Panc1 (cell line): ENCODE results near the gene PIK3CD. TPM values are rescaled to one million over a fixed set of nuclear protein-coding genes. Genes with fewer than 3 reads are reported as not detected.
"Not testable (repeated sequence)": the region's sequence is repeated elsewhere in the genome, so short reads cannot be mapped to it uniquely, and the experiment has no call there.

ENCODE experiments used
- ATAC-seq: fragments of 200-7000 bp; cut with Tn5 transposase; 2 replicates; pipeline ENCODE4 v1.9.1; 2020; ENCODE audit warnings: mild to moderate bottlenecking, moderate library complexity
- BruUV-seq: library from RNA; stranded (reverse); fragments of 400-500 nt; replicated peaks from 2 replicates; lab custom pipeline; 2021; lab: Mats Ljungman, UMichigan
- CTCF ChIA-PET: fragments of 300-600 bp; sonication (Branson Sonifier 250); formaldehyde crosslinking; loops from one replicate; lab custom pipeline; 2022; ENCODE audit warnings: antibody characterized with exemption; lab: Charles Lee
- POLR2A ChIA-PET: fragments of 300-600 bp; sonication (Branson Sonifier 250); formaldehyde crosslinking; loops from one replicate; lab custom pipeline; 2022; ENCODE audit warnings: antibody characterized with exemption; lab: Charles Lee
- DNase-seq: peaks from one replicate; pipeline ENCODE4 v3.0.0-alpha.2; 2010; ENCODE audit warnings: low read depth, low spot score
- H3K27ac ChIP-seq: 2 replicates; pipeline ENCODE4 v1.5.1; 2011; ENCODE audit warnings: mild to moderate bottlenecking, low read length, inconsistent platforms
- H3K27me3 ChIP-seq: fragments of 200-500 bp; sonication (Bioruptor generic); 2 replicates; pipeline ENCODE4 v1.6.0; 2014; ENCODE audit warnings: low read length, inconsistent platforms; ENCODE audit not compliant: control insufficient read depth, insufficient read depth
- H3K36me3 ChIP-seq: fragments of 200-500 bp; sonication (Bioruptor generic); 2 replicates; pipeline ENCODE4 v1.5.1; 2014; ENCODE audit warnings: inconsistent platforms, mild to moderate bottlenecking, low read length, moderate library complexity; ENCODE audit not compliant: control insufficient read depth, insufficient read depth
- H3K4me1 ChIP-seq: 2 replicates; pipeline ENCODE4 v1.5.1; 2011; ENCODE audit warnings: inconsistent platforms, mild to moderate bottlenecking, low read length, moderate library complexity; ENCODE audit not compliant: control insufficient read depth, insufficient read depth
- H3K4me3 ChIP-seq, 2 experiments: 2 replicates each; pipeline ENCODE4 v1.5.1; 2011 to 2012; ENCODE audit warnings: low read depth in 2 of 2, low read length in 2 of 2, mild to moderate bottlenecking in 2 of 2, inconsistent platforms in 1 of 2, moderate library complexity in 1 of 2
- H3K9me3 ChIP-seq: fragments of 200-500 bp; sonication (Bioruptor generic); 2 replicates; pipeline ENCODE4 v1.5.1; 2014; ENCODE audit warnings: low read depth, mild to moderate bottlenecking, inconsistent platforms, low read length, moderate library complexity; ENCODE audit not compliant: control insufficient read depth, insufficient read depth
- POLR2AphosphoS5 ChIP-seq: IDR thresholded peaks from 2 replicates; pipeline ENCODE4 v1.6.1; 2012; ENCODE audit warnings: mild to moderate bottlenecking, low read depth, low read length, moderate library complexity
- SIN3A ChIP-seq: IDR thresholded peaks from 2 replicates; pipeline ENCODE4 v1.6.1; 2012; ENCODE audit warnings: low read depth, mild to moderate bottlenecking, low read length, moderate library complexity, borderline replicate concordance; ENCODE audit not compliant: insufficient read depth
- TCF7L2 ChIP-seq: IDR thresholded peaks from 2 replicates; pipeline ENCODE4 v1.6.1; 2011; ENCODE audit warnings: mild to moderate bottlenecking, low read depth, low read length, inconsistent platforms
- in situ Hi-C: cut with HindIII; loops from 2 replicates; pipeline ENCODE4 v1.10.0; 2016; ENCODE audit warnings: low sequenced_read_pairs, low pct_unique_long_range_greater_than_20kb
- intact Hi-C: fragments of 100-400 bp; cut with micrococcal nuclease; formaldehyde crosslinking; loops from one replicate; pipeline ENCODE4 v1.10.0; 2022; ENCODE audit not compliant: unreplicated experiment
- total RNA-seq: library from RNA; stranded (reverse); gene quantifications from one replicate; pipeline ENCODE4 v1.2.1, GENCODE V29; 2021; ENCODE audit not compliant: unreplicated experiment
- TF ChIP-seq, protein P1 (sequence below): fragments of 450-650 bp; IDR thresholded peaks from 2 replicates; pipeline ENCODE4 v1.5.1; 2017; ENCODE audit warnings: mild to moderate bottlenecking
- TF ChIP-seq, protein P2 (sequence below), 2 experiments: IDR thresholded peaks; 2 replicates each; pipeline ENCODE4 v1.6.1; 2011 to 2012; ENCODE audit warnings: low read depth in 2 of 2, control low read depth in 1 of 2, low read length in 1 of 2, mild to moderate bottlenecking in 1 of 2, moderate library complexity in 1 of 2; ENCODE audit not compliant: insufficient read depth in 1 of 2

Gene PIK3CD
- total RNA-seq, 1 experiment from 2014 or later = 12.5 TPM

DNA sequence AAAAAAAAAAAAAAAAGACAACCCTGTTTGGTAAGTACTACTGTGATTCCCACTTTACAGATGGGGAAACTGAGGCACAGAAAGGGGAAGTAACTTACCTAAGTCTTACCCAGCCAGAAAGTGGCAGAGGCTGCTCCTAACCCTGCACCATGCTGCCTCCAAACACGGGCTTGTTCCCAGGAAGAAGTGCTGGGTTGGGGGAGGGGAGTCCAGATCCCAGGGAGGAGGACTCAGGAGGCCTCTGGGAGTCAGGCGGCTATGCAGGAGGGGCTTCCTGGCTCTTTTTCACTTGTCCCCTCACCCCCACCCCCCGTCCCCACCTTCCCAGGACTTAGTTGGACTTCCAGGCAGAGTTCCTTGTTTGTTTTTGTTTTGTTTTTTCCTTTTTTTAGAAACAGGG, 23.9 kb downstream of the PIK3CD start:
- in situ Hi-C loops = no loop called here
- CTCF ChIA-PET = interaction anchor here (0.7 kb wide), 1 partner anchor 195 kb away, joined by 9 read pairs; no protein-coding TSS in a partner anchor
- POLR2A ChIA-PET = interaction anchor here (0.7 kb wide), 1 partner anchor 16 kb away, joined by 6 read pairs; no protein-coding TSS in a partner anchor
- TF ChIP-seq TCF7L2 = no peak
- TF ChIP-seq POLR2AphosphoS5 = no peak
- TF ChIP-seq, protein P1, sequence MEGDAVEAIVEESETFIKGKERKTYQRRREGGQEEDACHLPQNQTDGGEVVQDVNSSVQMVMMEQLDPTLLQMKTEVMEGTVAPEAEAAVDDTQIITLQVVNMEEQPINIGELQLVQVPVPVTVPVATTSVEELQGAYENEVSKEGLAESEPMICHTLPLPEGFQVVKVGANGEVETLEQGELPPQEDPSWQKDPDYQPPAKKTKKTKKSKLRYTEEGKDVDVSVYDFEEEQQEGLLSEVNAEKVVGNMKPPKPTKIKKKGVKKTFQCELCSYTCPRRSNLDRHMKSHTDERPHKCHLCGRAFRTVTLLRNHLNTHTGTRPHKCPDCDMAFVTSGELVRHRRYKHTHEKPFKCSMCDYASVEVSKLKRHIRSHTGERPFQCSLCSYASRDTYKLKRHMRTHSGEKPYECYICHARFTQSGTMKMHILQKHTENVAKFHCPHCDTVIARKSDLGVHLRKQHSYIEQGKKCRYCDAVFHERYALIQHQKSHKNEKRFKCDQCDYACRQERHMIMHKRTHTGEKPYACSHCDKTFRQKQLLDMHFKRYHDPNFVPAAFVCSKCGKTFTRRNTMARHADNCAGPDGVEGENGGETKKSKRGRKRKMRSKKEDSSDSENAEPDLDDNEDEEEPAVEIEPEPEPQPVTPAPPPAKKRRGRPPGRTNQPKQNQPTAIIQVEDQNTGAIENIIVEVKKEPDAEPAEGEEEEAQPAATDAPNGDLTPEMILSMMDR = no peak
- TF ChIP-seq, protein P2, sequence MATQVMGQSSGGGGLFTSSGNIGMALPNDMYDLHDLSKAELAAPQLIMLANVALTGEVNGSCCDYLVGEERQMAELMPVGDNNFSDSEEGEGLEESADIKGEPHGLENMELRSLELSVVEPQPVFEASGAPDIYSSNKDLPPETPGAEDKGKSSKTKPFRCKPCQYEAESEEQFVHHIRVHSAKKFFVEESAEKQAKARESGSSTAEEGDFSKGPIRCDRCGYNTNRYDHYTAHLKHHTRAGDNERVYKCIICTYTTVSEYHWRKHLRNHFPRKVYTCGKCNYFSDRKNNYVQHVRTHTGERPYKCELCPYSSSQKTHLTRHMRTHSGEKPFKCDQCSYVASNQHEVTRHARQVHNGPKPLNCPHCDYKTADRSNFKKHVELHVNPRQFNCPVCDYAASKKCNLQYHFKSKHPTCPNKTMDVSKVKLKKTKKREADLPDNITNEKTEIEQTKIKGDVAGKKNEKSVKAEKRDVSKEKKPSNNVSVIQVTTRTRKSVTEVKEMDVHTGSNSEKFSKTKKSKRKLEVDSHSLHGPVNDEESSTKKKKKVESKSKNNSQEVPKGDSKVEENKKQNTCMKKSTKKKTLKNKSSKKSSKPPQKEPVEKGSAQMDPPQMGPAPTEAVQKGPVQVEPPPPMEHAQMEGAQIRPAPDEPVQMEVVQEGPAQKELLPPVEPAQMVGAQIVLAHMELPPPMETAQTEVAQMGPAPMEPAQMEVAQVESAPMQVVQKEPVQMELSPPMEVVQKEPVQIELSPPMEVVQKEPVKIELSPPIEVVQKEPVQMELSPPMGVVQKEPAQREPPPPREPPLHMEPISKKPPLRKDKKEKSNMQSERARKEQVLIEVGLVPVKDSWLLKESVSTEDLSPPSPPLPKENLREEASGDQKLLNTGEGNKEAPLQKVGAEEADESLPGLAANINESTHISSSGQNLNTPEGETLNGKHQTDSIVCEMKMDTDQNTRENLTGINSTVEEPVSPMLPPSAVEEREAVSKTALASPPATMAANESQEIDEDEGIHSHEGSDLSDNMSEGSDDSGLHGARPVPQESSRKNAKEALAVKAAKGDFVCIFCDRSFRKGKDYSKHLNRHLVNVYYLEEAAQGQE (IDR thresholded peaks at IDR 0.05; ENCODE audit: insufficient read depth in 1 of 2, low read depth in 2 of 2, low read length in 1 of 2) = no peak
- no peak for TF ChIP-seq SIN3A
- Histone ChIP-seq H3K27me3 (no peaks in the 10 kb centered on the region), H3K27ac (no peak overlapping the region), H3K36me3 (no peaks in the 10 kb centered on the region), H3K4me3 (no peak overlapping the region), H3K4me1 (peaks cover 3% of the 10 kb centered on the region; the same call in 1 of the 2 replicates), H3K9me3 (no peaks in the 10 kb centered on the region)
- intact Hi-C loops = no loop called here
- DNase-seq (no peak), ATAC-seq (no peak)
- BruUV-seq = no TSS peak

DNA sequence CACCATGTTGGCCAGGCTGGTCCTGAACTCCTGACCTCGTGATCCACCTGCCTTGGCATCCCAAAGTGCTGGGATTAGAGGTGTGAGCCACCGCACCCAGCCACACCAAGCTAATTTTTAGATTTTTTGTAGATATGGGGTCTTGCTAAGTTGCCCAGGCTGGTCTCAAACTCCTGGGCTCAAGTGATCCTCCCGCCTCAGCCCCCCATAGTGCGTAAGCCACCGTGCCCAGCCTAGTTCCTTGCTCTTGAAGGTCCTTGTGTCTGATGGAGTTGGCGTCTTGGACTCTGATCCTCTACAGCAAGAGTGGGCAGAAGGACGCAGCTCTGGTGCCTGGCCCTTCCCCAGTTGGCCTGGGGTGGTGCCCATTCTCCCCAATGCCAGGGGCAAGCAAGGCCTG, 24.6 kb downstream of the PIK3CD start:
- H3K36me3 ChIP-seq, CTCF ChIA-PET, H3K9me3 ChIP-seq, DNase-seq, BruUV-seq, H3K4me1 ChIP-seq, H3K4me3 ChIP-seq, POLR2A ChIA-PET, intact Hi-C loops, ATAC-seq, H3K27me3 ChIP-seq, in situ Hi-C loops, H3K27ac ChIP-seq: not testable (repeated sequence)

DNA sequence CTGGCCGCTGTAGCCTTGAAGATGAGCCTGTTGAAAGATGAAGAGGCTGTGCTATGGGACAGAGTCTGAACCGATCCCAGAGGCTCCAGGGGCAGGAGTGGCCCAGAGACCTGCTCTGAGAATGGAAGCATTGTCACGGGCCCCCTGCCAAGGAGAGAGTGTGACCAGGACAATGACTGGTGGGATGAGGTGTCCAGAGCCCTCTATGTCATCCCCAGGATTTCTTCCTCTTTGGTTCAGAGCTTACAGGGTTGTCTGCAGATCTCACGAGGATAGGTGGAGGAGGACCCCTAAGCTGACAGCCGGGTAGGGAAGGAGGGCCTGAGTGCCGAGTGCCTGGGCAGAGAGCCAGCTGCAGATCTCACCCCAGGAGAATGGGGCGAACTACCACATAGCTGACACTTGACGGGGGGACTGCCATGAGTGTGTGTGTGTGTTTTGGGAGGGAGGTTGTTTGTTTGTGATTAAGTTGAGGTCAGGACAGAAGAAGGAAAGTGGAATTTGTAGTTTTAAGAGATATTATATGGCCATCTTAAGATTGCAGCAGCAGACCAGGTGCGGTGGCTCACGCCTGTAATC, 25.4 kb downstream of the PIK3CD start:
- ChIA-PET POLR2A (no interaction called here), CTCF (no interaction called here)
- H3K36me3 ChIP-seq = no peaks in the 10 kb centered on the region
- peaks cover 3% of the 10 kb centered on the region; the same call in 1 of the 2 replicates for H3K4me1 ChIP-seq
- in situ Hi-C loops (no loop called here), intact Hi-C loops (no loop called here)
- no peaks in the 10 kb centered on the region for H3K9me3 ChIP-seq
- DNase-seq (no peak), ATAC-seq (peak; percentile 36; the same call in 1 of the 2 replicates)
- H3K27me3 ChIP-seq = no peaks in the 10 kb centered on the region
- no TSS peak for BruUV-seq
- no peak overlapping the region for H3K4me3 ChIP-seq
- TF ChIP-seq TCF7L2 (no peak), POLR2AphosphoS5 (no peak)
- H3K27ac ChIP-seq = no peak overlapping the region
